ENCODE measurements around the gene MAP1LC3B2.

Gene MAP1LC3B2

DNA sequence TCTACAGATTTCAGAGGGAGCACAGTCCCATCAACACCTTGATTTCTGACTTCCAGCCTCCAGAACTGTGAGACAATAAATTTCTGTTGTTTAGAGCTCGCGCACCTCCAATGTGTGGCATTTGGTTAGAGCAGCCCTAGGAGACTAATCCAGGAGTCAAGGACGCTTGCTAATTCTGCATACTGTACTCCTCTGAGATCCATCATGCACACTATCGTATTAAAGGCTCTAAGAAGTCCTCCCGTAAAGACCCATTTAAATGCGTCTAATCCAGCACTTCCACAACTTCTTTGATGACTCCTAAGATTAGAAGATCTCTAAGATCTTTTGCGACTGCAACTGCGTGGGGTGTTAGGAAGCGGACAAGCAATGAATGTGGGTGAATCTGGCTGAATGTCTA is 30.4 kb downstream of the MAP1LC3B2 start:
- TF ChIP-seq, protein P1, sequence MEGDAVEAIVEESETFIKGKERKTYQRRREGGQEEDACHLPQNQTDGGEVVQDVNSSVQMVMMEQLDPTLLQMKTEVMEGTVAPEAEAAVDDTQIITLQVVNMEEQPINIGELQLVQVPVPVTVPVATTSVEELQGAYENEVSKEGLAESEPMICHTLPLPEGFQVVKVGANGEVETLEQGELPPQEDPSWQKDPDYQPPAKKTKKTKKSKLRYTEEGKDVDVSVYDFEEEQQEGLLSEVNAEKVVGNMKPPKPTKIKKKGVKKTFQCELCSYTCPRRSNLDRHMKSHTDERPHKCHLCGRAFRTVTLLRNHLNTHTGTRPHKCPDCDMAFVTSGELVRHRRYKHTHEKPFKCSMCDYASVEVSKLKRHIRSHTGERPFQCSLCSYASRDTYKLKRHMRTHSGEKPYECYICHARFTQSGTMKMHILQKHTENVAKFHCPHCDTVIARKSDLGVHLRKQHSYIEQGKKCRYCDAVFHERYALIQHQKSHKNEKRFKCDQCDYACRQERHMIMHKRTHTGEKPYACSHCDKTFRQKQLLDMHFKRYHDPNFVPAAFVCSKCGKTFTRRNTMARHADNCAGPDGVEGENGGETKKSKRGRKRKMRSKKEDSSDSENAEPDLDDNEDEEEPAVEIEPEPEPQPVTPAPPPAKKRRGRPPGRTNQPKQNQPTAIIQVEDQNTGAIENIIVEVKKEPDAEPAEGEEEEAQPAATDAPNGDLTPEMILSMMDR (IDR thresholded peaks at IDR 0.05; ENCODE audit: low read depth, low read length, missing control alignments): no peak
- no peaks in the 10 kb centered on the region for H3K36me3 ChIP-seq (replicated peaks)
- no peaks in the 10 kb centered on the region for H3K27me3 ChIP-seq (replicated peaks)
- no peak overlapping the region for H3K27ac ChIP-seq
- no peak for DNase-seq
- no peak overlapping the region for H3K4me3 ChIP-seq (ENCODE audit: low read depth, low read length)
- in situ Hi-C loops (cut with HindIII; ENCODE audit: low pct_ligation_motif_present, low sequenced_read_pairs): no loop called here

- TF ChIP-seq, protein P1 (IDR thresholded peaks at IDR 0.05; ENCODE audit: low read depth, low read length, missing control alignments): no peak
- Histone ChIP-seq H3K27ac (no peak overlapping the region), H3K36me3 (replicated peaks) (no peaks in the 10 kb centered on the region), H3K4me3 (ENCODE audit: low read depth, low read length) (no peak overlapping the region), H3K27me3 (replicated peaks) (no peaks in the 10 kb centered on the region)
- in situ Hi-C loops (cut with HindIII; ENCODE audit: low pct_ligation_motif_present, low sequenced_read_pairs): no loop called here
- no peak for DNase-seq
Measured at GRCh38 chr12:116590561-116590960, 31.4 kb downstream of the MAP1LC3B2 start.

DNA sequence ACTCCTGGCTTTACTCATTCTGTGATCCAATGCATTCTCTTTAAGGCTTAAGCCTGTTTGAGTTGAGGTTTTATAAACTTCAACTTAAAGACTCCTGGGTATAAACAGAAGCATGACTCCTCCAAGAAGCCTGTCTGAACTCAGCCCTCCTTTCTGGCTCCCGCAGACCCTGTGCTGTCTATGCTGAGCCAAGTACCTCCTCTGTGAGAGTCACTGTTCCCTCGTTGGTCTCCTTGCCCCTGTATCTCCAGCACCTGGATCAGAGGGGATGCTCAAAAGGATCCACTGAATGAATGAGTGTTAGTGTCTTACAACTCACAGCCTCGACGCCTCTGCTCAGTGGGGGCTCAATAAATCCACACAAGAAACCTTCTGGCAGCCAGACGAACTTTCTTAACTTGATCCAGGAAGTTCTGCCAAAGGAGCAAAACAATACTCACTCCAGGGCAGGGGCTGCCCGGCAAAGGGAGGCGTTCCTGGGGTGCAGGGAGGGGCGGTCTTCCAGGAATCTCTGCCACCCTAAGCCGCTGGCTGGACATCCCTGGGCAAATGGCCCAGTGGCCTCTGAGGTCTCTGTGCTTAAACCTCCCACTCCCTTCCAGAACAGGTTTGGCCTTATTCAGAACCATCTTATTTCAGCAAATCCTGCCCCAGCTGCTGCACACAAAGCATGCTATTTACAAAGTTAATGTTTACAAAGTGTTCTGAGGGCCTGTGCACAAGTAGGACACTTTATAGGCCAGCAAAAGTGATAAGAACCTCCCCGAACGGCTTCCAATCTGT is 32.9 kb downstream of the MAP1LC3B2 start:
- H3K27me3 ChIP-seq (replicated peaks): no peaks in the 10 kb centered on the region
- H3K36me3 ChIP-seq (replicated peaks): no peaks in the 10 kb centered on the region
- H3K4me3 ChIP-seq (ENCODE audit: low read depth, low read length): no peak overlapping the region
- TF ChIP-seq, protein P1 (IDR thresholded peaks at IDR 0.05; ENCODE audit: low read depth, low read length, missing control alignments): no peak
- no peak overlapping the region for H3K27ac ChIP-seq
- in situ Hi-C loops (cut with HindIII; ENCODE audit: low pct_ligation_motif_present, low sequenced_read_pairs): no loop called here
- no peak for DNase-seq

- in situ Hi-C loops (cut with HindIII; ENCODE audit: low pct_ligation_motif_present, low sequenced_read_pairs): no loop called here
- no peaks in the 10 kb centered on the region for H3K36me3 ChIP-seq (replicated peaks)
- TF ChIP-seq, protein P1 (IDR thresholded peaks at IDR 0.05; ENCODE audit: low read depth, low read length, missing control alignments): no peak
- H3K4me3 ChIP-seq (ENCODE audit: low read depth, low read length): no peak overlapping the region
- H3K27me3 ChIP-seq (replicated peaks): no peaks in the 10 kb centered on the region
- no peak overlapping the region for H3K27ac ChIP-seq
- no peak for DNase-seq
Measured at GRCh38 chr12:116592731-116593130, 33.5 kb downstream of the MAP1LC3B2 start.

- TF ChIP-seq, protein P1 (IDR thresholded peaks at IDR 0.05; ENCODE audit: low read depth, low read length, missing control alignments): no peak
- H3K4me3 ChIP-seq (ENCODE audit: low read depth, low read length): no peak overlapping the region
- no peak overlapping the region for H3K27ac ChIP-seq
- H3K36me3 ChIP-seq (replicated peaks): no peaks in the 10 kb centered on the region
- in situ Hi-C loops (cut with HindIII; ENCODE audit: low pct_ligation_motif_present, low sequenced_read_pairs): no loop called here
- no peak for DNase-seq
- no peaks in the 10 kb centered on the region for H3K27me3 ChIP-seq (replicated peaks)
Measured at GRCh38 chr12:116594325-116595038, 35.3 kb downstream of the MAP1LC3B2 start.

All from brain microvascular endothelial cell (primary cell).